Panc1 (cell line): Measurements from ENCODE around the gene CSNK1G2. TPM values are rescaled to one million over a fixed set of nuclear protein-coding genes. Genes with fewer than 3 reads are reported as not detected.

ENCODE experiments used
- ATAC-seq: fragments of 200-7000 bp; cut with Tn5 transposase; 2 replicates; pipeline ENCODE4 v1.9.1; 2020; ENCODE audit warnings: mild to moderate bottlenecking, moderate library complexity
- BruUV-seq: library from RNA; stranded (reverse); fragments of 400-500 nt; replicated peaks from 2 replicates; lab custom pipeline; 2021; lab: Mats Ljungman, UMichigan
- CTCF ChIA-PET: fragments of 300-600 bp; sonication (Branson Sonifier 250); formaldehyde crosslinking; loops from one replicate; lab custom pipeline; 2022; ENCODE audit warnings: antibody characterized with exemption; lab: Charles Lee
- POLR2A ChIA-PET: fragments of 300-600 bp; sonication (Branson Sonifier 250); formaldehyde crosslinking; loops from one replicate; lab custom pipeline; 2022; ENCODE audit warnings: antibody characterized with exemption; lab: Charles Lee
- DNase-seq: peaks from one replicate; pipeline ENCODE4 v3.0.0-alpha.2; 2010; ENCODE audit warnings: low read depth, low spot score
- H3K27ac ChIP-seq: 2 replicates; pipeline ENCODE4 v1.5.1; 2011; ENCODE audit warnings: mild to moderate bottlenecking, low read length, inconsistent platforms
- H3K27me3 ChIP-seq: fragments of 200-500 bp; sonication (Bioruptor generic); 2 replicates; pipeline ENCODE4 v1.6.0; 2014; ENCODE audit warnings: low read length, inconsistent platforms; ENCODE audit not compliant: control insufficient read depth, insufficient read depth
- H3K36me3 ChIP-seq: fragments of 200-500 bp; sonication (Bioruptor generic); 2 replicates; pipeline ENCODE4 v1.5.1; 2014; ENCODE audit warnings: inconsistent platforms, mild to moderate bottlenecking, low read length, moderate library complexity; ENCODE audit not compliant: control insufficient read depth, insufficient read depth
- H3K4me1 ChIP-seq: 2 replicates; pipeline ENCODE4 v1.5.1; 2011; ENCODE audit warnings: inconsistent platforms, mild to moderate bottlenecking, low read length, moderate library complexity; ENCODE audit not compliant: control insufficient read depth, insufficient read depth
- H3K4me3 ChIP-seq, 2 experiments: 2 replicates each; pipeline ENCODE4 v1.5.1; 2011 to 2012; ENCODE audit warnings: low read depth in 2 of 2, low read length in 2 of 2, mild to moderate bottlenecking in 2 of 2, inconsistent platforms in 1 of 2, moderate library complexity in 1 of 2
- H3K9me3 ChIP-seq: fragments of 200-500 bp; sonication (Bioruptor generic); 2 replicates; pipeline ENCODE4 v1.5.1; 2014; ENCODE audit warnings: low read depth, mild to moderate bottlenecking, inconsistent platforms, low read length, moderate library complexity; ENCODE audit not compliant: control insufficient read depth, insufficient read depth
- CTCF ChIP-seq: fragments of 450-650 bp; IDR thresholded peaks from 2 replicates; pipeline ENCODE4 v1.5.1; 2017; ENCODE audit warnings: mild to moderate bottlenecking
- POLR2AphosphoS5 ChIP-seq: IDR thresholded peaks from 2 replicates; pipeline ENCODE4 v1.6.1; 2012; ENCODE audit warnings: mild to moderate bottlenecking, low read depth, low read length, moderate library complexity
- REST ChIP-seq, 2 experiments: IDR thresholded peaks; 2 replicates each; pipeline ENCODE4 v1.6.1; 2011 to 2012; ENCODE audit warnings: low read depth in 2 of 2, control low read depth in 1 of 2, low read length in 1 of 2, mild to moderate bottlenecking in 1 of 2, moderate library complexity in 1 of 2; ENCODE audit not compliant: insufficient read depth in 1 of 2
- SIN3A ChIP-seq: IDR thresholded peaks from 2 replicates; pipeline ENCODE4 v1.6.1; 2012; ENCODE audit warnings: low read depth, mild to moderate bottlenecking, low read length, moderate library complexity, borderline replicate concordance; ENCODE audit not compliant: insufficient read depth
- in situ Hi-C: cut with HindIII; loops from 2 replicates; pipeline ENCODE4 v1.10.0; 2016; ENCODE audit warnings: low sequenced_read_pairs, low pct_unique_long_range_greater_than_20kb
- intact Hi-C: fragments of 100-400 bp; cut with micrococcal nuclease; formaldehyde crosslinking; loops from one replicate; pipeline ENCODE4 v1.10.0; 2022; ENCODE audit not compliant: unreplicated experiment
- total RNA-seq: library from RNA; stranded (reverse); gene quantifications from one replicate; pipeline ENCODE4 v1.2.1, GENCODE V29; 2021; ENCODE audit not compliant: unreplicated experiment

Gene CSNK1G2
- total RNA-seq, 1 experiment from 2014 or later, result 65.8 TPM

GRCh38 chr19:1984357-1984756, 43.4 kb downstream of the CSNK1G2 start:
- DNase-seq (no peak), ATAC-seq (no peak)
- H3K36me3 ChIP-seq, result no peaks in the 10 kb centered on the region
- no peak overlapping the region for H3K4me3 ChIP-seq
- no peaks in the 10 kb centered on the region for H3K9me3 ChIP-seq
- H3K27ac ChIP-seq, result no peak overlapping the region
- TF ChIP-seq CTCF (no peak), REST (IDR thresholded peaks at IDR 0.05; ENCODE audit: insufficient read depth in 1 of 2, low read depth in 2 of 2, low read length in 1 of 2) (no peak)
- BruUV-seq, result no TSS peak
- intact Hi-C loops, result no loop called here
- in situ Hi-C loops, result no loop called here
- CTCF ChIA-PET, result no interaction called here
- H3K4me1 ChIP-seq, result no peaks in the 10 kb centered on the region
- POLR2A ChIA-PET, result no interaction called here
- no peaks in the 10 kb centered on the region for H3K27me3 ChIP-seq

- H3K36me3 ChIP-seq, result no peaks in the 10 kb centered on the region
- BruUV-seq, result no TSS peak
- POLR2A ChIA-PET, result no interaction called here
- H3K9me3 ChIP-seq, result no peaks in the 10 kb centered on the region
- DNase-seq (no peak), ATAC-seq (peak; percentile 43)
- H3K4me3 ChIP-seq, result no peak overlapping the region
- no peaks in the 10 kb centered on the region for H3K4me1 ChIP-seq
- no peaks in the 10 kb centered on the region for H3K27me3 ChIP-seq
- TF ChIP-seq SIN3A (no peak), POLR2AphosphoS5 (no peak), CTCF (no peak)
- intact Hi-C loops, result no loop called here
- H3K27ac ChIP-seq, result no peak overlapping the region
- in situ Hi-C loops, result no loop called here
- CTCF ChIA-PET, result no interaction called here
These were observed 44.8 kb downstream of the CSNK1G2 start for GRCh38 chr19:1985588-1986356.
